HPDE6-E6E7 (cell line): Measurements from ENCODE around the gene EML2.
"Not testable (repeated sequence)": the region's sequence is repeated elsewhere in the genome, so short reads cannot be mapped to it uniquely, and the experiment has no call there.

ENCODE experiments used
- DNase-seq: peaks from one replicate; pipeline ENCODE4 v3.0.0; 2011; ENCODE audit warnings: missing footprints; ENCODE audit errors: extremely low spot score

The EML2 gene

GRCh38 chr19:45615795-45616703 lies 23.1 kb downstream of the EML2 start:
- peak; percentile 82 for DNase-seq

GRCh38 chr19:45615056-45615455 lies 24.1 kb downstream of the EML2 start:
- DNase-seq = not testable (repeated sequence)

GRCh38 chr19:45613926-45614725 lies 25.1 kb downstream of the EML2 start:
- DNase-seq = peak; percentile 98

- DNase-seq = no peak
These were observed 30.2 kb downstream of the EML2 start for GRCh38 chr19:45608948-45609347.

- DNase-seq = peak; percentile 58
These were observed 31.8 kb downstream of the EML2 start for GRCh38 chr19:45607071-45608029.

GRCh38 chr19:45601524-45602374 lies 37.4 kb downstream of the EML2 start, which contains the start of gene GPR4:
TSS of gene GPR4 (minus strand) at chr19:45602212. CDS start at chr19:45591866, 10,346 bp downstream.
- DNase-seq = no peak

GRCh38 chr19:45601115-45601514 lies 38.1 kb downstream of the EML2 start:
- no peak for DNase-seq

- DNase-seq = no peak
These were observed 38.8 kb downstream of the EML2 start for GRCh38 chr19:45600340-45600885.

GRCh38 chr19:45599286-45599685 lies 39.9 kb downstream of the EML2 start:
- no peak for DNase-seq

GRCh38 chr19:45598267-45599001 lies 40.8 kb downstream of the EML2 start:
- DNase-seq = no peak

- no peak for DNase-seq
These were observed 41.6 kb downstream of the EML2 start for GRCh38 chr19:45597425-45598111.

- DNase-seq = no peak
These were observed 43.4 kb downstream of the EML2 start for GRCh38 chr19:45595814-45596213.

GRCh38 chr19:45593520-45593919 lies 45.7 kb downstream of the EML2 start:
- no peak for DNase-seq

- DNase-seq = no peak
These were observed 46.8 kb downstream of the EML2 start for GRCh38 chr19:45592366-45592765.

GRCh38 chr19:45591638-45592005 lies 47.6 kb downstream of the EML2 start:
- DNase-seq = no peak

GRCh38 chr19:45591004-45591637 lies 48.1 kb downstream of the EML2 start:
- DNase-seq = no peak

- no peak for DNase-seq
These were observed 48.7 kb downstream of the EML2 start for GRCh38 chr19:45590300-45591003.

GRCh38 chr19:45589768-45590167 lies 49.4 kb downstream of the EML2 start:
- no peak for DNase-seq
